ENCODE measurements around the gene BOD1L1.

The BOD1L1 gene

GRCh38 chr4:13615161-13615560, 12.4 kb downstream of the BOD1L1 start:
- H3K9ac ChIP-seq (ENCODE audit: low read length), result no peak overlapping the region
- H3K27ac ChIP-seq (ENCODE audit: low read length), result no peak overlapping the region
- H3F3A ChIP-seq (ENCODE audit: insufficient read depth, low read length), result peaks cover 32% of the 10 kb centered on the region
- no peaks in the 10 kb centered on the region for H3K27me3 ChIP-seq (replicated peaks; ENCODE audit: insufficient read depth, low read length)
- DNase-seq, result peak; percentile 62
- H3K9me3 ChIP-seq (replicated peaks; ENCODE audit: insufficient read depth, low read length), result no peaks in the 10 kb centered on the region
- H2AFZ ChIP-seq (ENCODE audit: low read length), result no peak overlapping the region
- H3K4me3 ChIP-seq (ENCODE audit: low read length), result no peak overlapping the region
- peaks cover 9% of the 10 kb centered on the region; the same call in 1 of the 2 replicates for H3K36me3 ChIP-seq (replicated peaks; ENCODE audit: insufficient read depth, low read length)
- H3K9me2 ChIP-seq (replicated peaks; ENCODE audit: insufficient read depth, low read length), result no peaks in the 10 kb centered on the region
- H4K20me1 ChIP-seq (ENCODE audit: insufficient read depth, low read length), result 0 out of 2 replicates have a peak, but pooled peaks cover 4% of the 10 kb centered on the region
- peak overlapping the region; percentile 25; the same call in 1 of the 2 replicates for H3K4me2 ChIP-seq (ENCODE audit: low read depth, low read length)
- H3K4me1 ChIP-seq (ENCODE audit: low read length), result peaks cover 58% of the 10 kb centered on the region
- no peak for TF ChIP-seq EZH2phosphoT487 (IDR thresholded peaks at IDR 0.05; ENCODE audit: low read length)
- no peak for TF ChIP-seq EZH2 (optimal IDR thresholded peaks at IDR 0.05; ENCODE audit: low read depth, low read length)
- TF ChIP-seq, protein P1, sequence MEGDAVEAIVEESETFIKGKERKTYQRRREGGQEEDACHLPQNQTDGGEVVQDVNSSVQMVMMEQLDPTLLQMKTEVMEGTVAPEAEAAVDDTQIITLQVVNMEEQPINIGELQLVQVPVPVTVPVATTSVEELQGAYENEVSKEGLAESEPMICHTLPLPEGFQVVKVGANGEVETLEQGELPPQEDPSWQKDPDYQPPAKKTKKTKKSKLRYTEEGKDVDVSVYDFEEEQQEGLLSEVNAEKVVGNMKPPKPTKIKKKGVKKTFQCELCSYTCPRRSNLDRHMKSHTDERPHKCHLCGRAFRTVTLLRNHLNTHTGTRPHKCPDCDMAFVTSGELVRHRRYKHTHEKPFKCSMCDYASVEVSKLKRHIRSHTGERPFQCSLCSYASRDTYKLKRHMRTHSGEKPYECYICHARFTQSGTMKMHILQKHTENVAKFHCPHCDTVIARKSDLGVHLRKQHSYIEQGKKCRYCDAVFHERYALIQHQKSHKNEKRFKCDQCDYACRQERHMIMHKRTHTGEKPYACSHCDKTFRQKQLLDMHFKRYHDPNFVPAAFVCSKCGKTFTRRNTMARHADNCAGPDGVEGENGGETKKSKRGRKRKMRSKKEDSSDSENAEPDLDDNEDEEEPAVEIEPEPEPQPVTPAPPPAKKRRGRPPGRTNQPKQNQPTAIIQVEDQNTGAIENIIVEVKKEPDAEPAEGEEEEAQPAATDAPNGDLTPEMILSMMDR (IDR thresholded peaks at IDR 0.05; ENCODE audit: low read length), result no peak
- peaks cover 35% of the 10 kb centered on the region for H3K79me2 ChIP-seq (ENCODE audit: low read length)

DNA sequence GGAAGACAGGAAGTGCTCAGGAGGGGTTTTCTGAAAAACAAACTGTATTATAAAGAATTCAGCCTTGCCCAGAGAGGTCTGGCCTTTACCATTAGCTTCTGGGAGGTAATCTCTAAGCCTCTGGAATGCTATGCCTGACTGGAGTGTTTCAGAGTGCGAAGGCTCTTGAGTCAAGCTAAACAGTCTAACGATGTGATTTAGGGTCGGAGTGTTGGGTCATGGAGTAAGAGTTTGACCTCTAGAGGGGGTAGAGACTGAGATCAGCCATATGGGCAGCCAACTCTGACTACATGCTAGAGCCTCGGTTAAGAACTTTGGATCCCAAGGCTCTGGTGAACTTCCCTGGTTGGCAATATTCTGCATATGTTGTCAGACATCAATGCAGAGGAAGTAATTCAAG, 15.0 kb downstream of the BOD1L1 start:
- H3K79me2 ChIP-seq (ENCODE audit: low read length), result peaks cover 26% of the 10 kb centered on the region
- no peaks in the 10 kb centered on the region for H3K9me2 ChIP-seq (replicated peaks; ENCODE audit: insufficient read depth, low read length)
- peak overlapping the region; percentile 12; the same call in 1 of the 2 replicates for H3K9ac ChIP-seq (ENCODE audit: low read length)
- no peaks in the 10 kb centered on the region for H4K20me1 ChIP-seq (ENCODE audit: insufficient read depth, low read length)
- peak overlapping the region; percentile 82 for H3K4me2 ChIP-seq (ENCODE audit: low read depth, low read length)
- peaks cover 32% of the 10 kb centered on the region for H3F3A ChIP-seq (ENCODE audit: insufficient read depth, low read length)
- H3K27ac ChIP-seq (ENCODE audit: low read length), result peak overlapping the region; percentile 87; the same call in 1 of the 2 replicates
- peaks cover 66% of the 10 kb centered on the region for H3K4me1 ChIP-seq (ENCODE audit: low read length)
- peaks cover 10% of the 10 kb centered on the region; the same call in 1 of the 2 replicates for H3K36me3 ChIP-seq (replicated peaks; ENCODE audit: insufficient read depth, low read length)
- H2AFZ ChIP-seq (ENCODE audit: low read length), result no peak overlapping the region
- H3K9me3 ChIP-seq (replicated peaks; ENCODE audit: insufficient read depth, low read length), result no peaks in the 10 kb centered on the region
- H3K27me3 ChIP-seq (replicated peaks; ENCODE audit: insufficient read depth, low read length), result no peaks in the 10 kb centered on the region
- TF ChIP-seq EZH2 (optimal IDR thresholded peaks at IDR 0.05; ENCODE audit: low read depth, low read length), result no peak
- TF ChIP-seq, protein P1 (IDR thresholded peaks at IDR 0.05; ENCODE audit: low read length), result peak; percentile 14; the same call in 1 of the 2 replicates
- no peak for DNase-seq
- peak overlapping the region; percentile 25; the same call in 1 of the 2 replicates for H3K4me3 ChIP-seq (ENCODE audit: low read length)

- TF ChIP-seq, protein P1 (IDR thresholded peaks at IDR 0.05; ENCODE audit: low read length), result no peak
- TF ChIP-seq EZH2 (optimal IDR thresholded peaks at IDR 0.05; ENCODE audit: low read depth, low read length) (no peak), EZH2phosphoT487 (IDR thresholded peaks at IDR 0.05; ENCODE audit: low read length) (no peak)
- peaks cover 23% of the 10 kb centered on the region for H3K79me2 ChIP-seq (ENCODE audit: low read length)
- 0 out of 2 replicates have a peak overlapping the region, but pooled peaks have one; percentile 9 for H3K4me3 ChIP-seq (ENCODE audit: low read length)
- H2AFZ ChIP-seq (ENCODE audit: low read length), result no peak overlapping the region
- H3K27ac ChIP-seq (ENCODE audit: low read length), result peak overlapping the region; percentile 87
- H3K4me1 ChIP-seq (ENCODE audit: low read length), result peaks cover 63% of the 10 kb centered on the region
- H3K9ac ChIP-seq (ENCODE audit: low read length), result peak overlapping the region; percentile 12; the same call in 1 of the 2 replicates
- H3K36me3 ChIP-seq (replicated peaks; ENCODE audit: insufficient read depth, low read length), result peaks cover 10% of the 10 kb centered on the region; the same call in 1 of the 2 replicates
- peaks cover 32% of the 10 kb centered on the region for H3F3A ChIP-seq (ENCODE audit: insufficient read depth, low read length)
- no peaks in the 10 kb centered on the region for H3K27me3 ChIP-seq (replicated peaks; ENCODE audit: insufficient read depth, low read length)
- no peaks in the 10 kb centered on the region for H3K9me2 ChIP-seq (replicated peaks; ENCODE audit: insufficient read depth, low read length)
- H3K4me2 ChIP-seq (ENCODE audit: low read depth, low read length), result peak overlapping the region; percentile 82
- DNase-seq, result peak; percentile 95
- no peaks in the 10 kb centered on the region for H4K20me1 ChIP-seq (ENCODE audit: insufficient read depth, low read length)
- no peaks in the 10 kb centered on the region for H3K9me3 ChIP-seq (replicated peaks; ENCODE audit: insufficient read depth, low read length)
These were observed 16.2 kb downstream of the BOD1L1 start for GRCh38 chr4:13611283-13611842.

Measured in MM.1S (cell line).